ENCODE results near the gene ERBB4.
A peak's percentile ranks its signal among the peaks of the same experiment; 100 is the strongest.

Gene ERBB4

DNA sequence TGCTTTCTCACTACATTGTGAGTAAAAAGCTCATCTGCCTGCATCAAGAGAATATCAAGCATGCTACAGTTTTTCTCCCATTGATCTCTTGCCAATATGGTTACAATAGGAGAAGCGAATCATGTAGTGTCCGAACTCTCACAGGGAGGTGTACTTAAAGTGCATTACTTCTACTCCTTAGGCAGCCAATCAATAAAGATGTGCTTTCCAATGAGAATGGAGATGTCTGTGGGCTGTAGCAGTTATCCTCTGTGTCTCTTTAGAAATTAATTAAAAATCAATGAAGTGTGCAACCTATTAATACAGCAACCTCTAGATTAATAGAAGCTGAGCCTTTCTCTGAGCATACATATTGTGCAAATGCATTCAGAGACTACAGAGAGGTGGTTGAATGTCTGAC, 1098.5 kb downstream of the ERBB4 start:
- DNase-seq, result no peak

GRCh38 chr2:211439011-211439410, 1099.6 kb downstream of the ERBB4 start:
- DNase-seq, result no peak

GRCh38 chr2:211437396-211437795, 1101.2 kb downstream of the ERBB4 start:
- peak; percentile 39 for DNase-seq

DNA sequence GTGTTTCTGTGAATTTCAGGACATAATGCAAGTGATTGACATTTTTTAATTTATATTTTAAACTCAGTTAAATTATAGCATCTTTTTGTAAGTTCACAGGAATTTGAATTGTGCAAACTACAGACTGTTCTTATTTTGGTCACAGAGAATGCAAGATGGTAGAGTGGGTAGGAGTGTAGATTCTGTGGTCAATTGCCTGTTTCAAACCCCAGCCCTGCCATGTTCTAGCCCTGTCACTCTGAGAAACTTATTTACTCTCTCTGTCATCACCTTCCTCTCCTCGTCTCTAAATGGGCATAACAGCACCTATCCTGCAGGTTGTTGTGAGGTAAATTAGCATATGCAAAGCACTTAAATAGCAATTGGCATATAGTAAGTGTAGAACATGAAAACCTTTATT, 1102.4 kb downstream of the ERBB4 start:
- peak; percentile 8 for DNase-seq

GRCh38 chr2:211435331-211435730, 1103.3 kb downstream of the ERBB4 start:
- peak; percentile 76 for DNase-seq

- no peak for DNase-seq
These were observed 1103.8 kb downstream of the ERBB4 start for GRCh38 chr2:211434773-211435172.

DNA sequence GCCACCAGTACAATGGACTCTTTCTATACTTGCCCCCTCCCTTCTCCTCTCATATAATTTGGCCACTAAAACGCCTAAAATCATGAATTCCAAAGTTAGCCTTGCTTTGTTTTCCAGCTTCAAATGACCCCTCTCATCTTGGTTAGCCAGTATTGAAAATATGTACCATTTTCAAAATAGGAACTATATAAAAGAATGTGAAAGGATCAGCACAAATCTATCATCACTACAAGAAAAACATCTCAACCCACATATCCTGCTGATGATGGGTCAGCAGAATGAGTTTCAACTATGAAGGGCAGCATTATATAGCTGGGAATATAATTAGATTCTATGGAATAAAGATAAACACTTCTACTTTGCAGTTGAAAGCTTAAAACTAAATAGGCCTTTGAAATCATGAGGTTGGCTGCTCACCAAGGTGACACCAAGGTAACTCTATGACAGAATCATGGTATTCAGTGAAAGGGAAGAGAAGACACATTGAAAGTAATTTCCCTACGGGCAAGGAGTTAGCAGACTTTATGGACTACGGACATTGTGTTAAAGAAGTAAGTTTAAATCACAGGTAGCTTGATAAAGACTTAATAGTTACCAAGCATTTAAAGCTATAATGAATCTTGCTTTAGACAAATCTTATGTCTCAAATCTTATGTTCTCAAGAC, 1109.2 kb downstream of the ERBB4 start:
- no peak for DNase-seq

- DNase-seq, result no peak
These were observed 1112.4 kb downstream of the ERBB4 start for GRCh38 chr2:211426240-211426639.

GRCh38 chr2:211423018-211423417, 1115.6 kb downstream of the ERBB4 start:
- peak; percentile 15 for DNase-seq

GRCh38 chr2:211417544-211417943, 1121.1 kb downstream of the ERBB4 start:
- no peak for DNase-seq

DNA sequence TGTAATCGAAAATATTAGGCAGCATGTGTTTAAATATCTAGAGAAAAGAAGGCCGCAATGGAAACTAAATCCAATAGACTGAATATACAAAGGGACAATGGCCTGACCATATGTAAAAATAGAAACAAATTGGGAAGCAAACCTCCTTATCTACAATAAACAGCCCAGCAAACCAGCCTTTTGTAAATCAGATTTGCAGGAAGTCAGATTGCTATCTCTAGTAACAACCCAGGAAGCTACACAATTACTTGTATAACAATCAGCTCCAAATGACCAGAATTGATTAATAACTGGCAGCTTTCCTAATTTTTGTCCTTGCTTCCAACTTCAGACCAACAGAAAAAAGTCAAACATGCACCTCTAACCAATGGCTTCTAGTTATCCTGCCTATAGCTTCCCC, 1122.2 kb downstream of the ERBB4 start:
- DNase-seq, result peak; percentile 90

DNA sequence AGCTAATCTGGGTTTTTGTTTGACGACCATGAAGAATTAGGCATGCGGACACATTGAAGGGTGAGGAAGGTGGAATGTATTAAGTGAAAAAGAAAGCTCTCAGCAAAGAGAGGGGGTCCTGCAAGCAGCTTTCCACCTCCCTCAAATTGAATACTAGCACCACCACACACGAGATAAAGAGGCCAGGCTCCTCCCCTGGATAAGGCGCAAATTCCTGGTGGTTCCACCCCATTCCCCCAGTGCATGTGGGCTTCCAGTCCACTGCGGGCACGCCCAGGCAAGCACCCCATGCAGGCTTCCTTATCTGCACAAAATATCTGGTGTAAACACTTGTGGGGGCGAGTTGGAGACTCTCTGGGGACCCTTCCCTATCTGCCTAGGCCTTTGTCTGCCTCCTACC, 1124.9 kb downstream of the ERBB4 start:
- DNase-seq, result no peak

DNA sequence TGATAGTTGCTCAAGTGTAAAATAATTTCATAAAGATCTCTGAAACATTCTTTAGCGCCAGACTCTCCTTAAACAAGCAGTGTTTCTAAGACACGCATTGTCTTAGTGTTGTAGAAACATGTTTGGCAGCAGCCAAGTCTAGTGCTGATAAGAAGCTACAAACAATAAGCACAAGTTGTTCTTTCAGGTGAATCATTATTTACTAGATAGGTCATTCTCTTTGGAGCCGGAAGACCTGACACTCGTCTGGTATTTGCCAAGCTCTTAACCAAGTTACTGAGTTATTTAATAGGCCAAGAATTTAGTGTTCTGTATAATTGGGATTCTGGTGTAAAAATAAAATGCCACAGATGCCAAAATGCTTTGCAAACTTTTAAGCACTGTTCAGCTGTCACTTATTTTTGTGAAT, 1130.1 kb downstream of the ERBB4 start:
- peak; percentile 59 for DNase-seq

DNA sequence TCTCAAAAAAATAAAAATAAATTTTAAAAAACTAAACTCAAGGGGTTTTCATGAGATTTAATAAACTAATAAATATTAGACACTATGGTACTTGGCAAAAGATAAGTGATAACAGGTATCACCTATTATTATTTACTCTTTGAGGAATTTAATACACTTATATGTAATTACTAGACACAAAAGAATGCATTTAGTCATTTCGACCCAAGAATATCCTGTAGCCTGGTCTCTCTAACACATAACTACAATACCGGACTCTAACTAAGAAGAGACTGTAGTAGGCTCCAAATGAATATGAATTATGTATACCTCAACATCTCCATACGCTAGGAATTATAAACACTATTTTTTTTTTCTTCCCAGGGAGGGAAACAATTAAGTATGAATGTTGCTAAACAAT, 1131.5 kb downstream of the ERBB4 start:
- no peak for DNase-seq

- no peak for DNase-seq
These were observed 1133.6 kb downstream of the ERBB4 start for GRCh38 chr2:211405036-211405435.

GRCh38 chr2:211404098-211404497, 1134.5 kb downstream of the ERBB4 start:
- peak; percentile 6 for DNase-seq

- no peak for DNase-seq
These were observed 1137.3 kb downstream of the ERBB4 start for GRCh38 chr2:211401328-211401727.

DNA sequence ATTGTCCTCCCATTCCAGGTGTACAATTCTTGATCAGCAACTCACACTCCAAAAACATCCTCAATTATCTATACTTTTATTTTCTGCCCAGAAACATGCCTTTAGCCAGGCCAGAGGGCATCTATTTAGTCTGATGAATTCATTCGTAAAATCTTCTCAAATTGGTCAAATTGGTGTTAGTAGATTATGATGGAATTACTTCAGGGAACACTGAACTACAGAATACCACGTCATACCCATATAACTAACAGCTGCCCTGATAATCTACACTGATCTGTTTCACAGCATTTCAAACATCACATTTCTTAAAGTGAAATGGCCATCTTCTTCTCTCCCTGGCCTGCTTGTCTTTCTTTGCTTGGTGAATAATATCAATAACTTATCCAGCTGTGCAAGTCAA, 1140.8 kb downstream of the ERBB4 start:
- DNase-seq, result no peak

GRCh38 chr2:211396815-211397214, 1141.8 kb downstream of the ERBB4 start:
- DNase-seq, result peak; percentile 91

- DNase-seq, result peak; percentile 92
These were observed 1147.4 kb downstream of the ERBB4 start for GRCh38 chr2:211391189-211391567.

DNA sequence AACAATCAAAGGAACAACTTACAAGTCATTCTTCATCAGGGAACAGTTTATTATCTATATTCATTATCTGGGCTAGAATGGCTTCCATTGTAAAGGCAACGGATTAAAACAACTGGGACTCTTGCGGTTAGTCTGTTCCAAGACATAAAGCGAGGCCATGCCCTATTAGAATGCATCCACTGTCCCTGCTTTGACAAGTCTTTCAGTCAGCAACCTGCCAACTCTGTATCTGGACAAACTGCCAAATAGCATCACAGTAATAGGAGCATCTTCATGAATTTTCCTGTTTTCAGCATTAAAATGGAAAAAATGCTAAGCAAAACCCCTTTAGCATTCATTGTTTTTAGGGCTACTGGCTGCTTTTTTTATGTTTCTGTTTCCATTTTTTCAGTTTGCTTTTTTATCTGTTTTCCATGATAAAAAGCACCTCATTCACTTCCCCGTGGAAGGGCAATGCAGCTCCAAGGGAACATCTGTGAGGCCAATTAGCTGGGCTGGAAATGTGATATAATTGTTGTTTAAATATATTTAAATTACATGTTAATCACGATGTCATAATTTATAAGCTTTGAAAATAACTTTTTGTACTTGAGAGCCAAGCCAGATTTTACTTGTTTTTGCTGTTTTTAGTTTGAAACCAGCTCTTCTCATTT, 1147.9 kb downstream of the ERBB4 start:
- DNase-seq, result peak; percentile 52

GRCh38 chr2:211387734-211388133, 1150.9 kb downstream of the ERBB4 start:
- no peak for DNase-seq

DNA sequence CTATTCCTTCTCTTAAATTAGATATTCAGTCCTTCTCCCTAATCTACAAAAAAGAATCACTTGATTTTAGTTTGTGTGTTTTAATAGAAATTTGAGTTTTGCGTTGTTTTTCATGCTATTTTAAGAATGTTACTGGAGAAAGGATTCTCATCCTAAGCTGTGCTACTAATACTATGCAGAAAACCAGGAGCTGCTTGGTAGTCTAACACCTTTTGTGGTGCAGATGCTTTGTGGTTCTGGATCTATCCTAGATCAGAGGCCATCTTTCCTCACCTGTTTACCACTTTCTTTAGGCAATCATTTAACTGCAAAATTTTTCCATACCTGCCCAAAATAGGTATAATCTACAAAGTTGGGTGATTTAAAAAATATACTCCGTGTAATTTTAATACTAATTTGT, 1158.6 kb downstream of the ERBB4 start:
- no peak for DNase-seq

GRCh38 chr2:211376410-211376809, 1162.2 kb downstream of the ERBB4 start:
- DNase-seq, result no peak

- peak; percentile 90 for DNase-seq
These were observed 1165.4 kb downstream of the ERBB4 start for GRCh38 chr2:211373203-211373602.

All from NCI-H146 (cell line).